VCaP (cell line): Measurements from ENCODE around the gene ARHGAP26.

Experiments
- H3K27ac ChIP-seq: fragments of 450-650 bp; 2 replicates; pipeline ENCODE4 v1.5.1; 2017
- TF ChIP-seq, protein P1 (sequence below): fragments of 450-650 bp; conservative IDR thresholded peaks from 2 replicates; pipeline ENCODE4 v1.5.1; 2017; ENCODE audit warnings: mild to moderate bottlenecking, moderate library complexity

ARHGAP26 gene

DNA sequence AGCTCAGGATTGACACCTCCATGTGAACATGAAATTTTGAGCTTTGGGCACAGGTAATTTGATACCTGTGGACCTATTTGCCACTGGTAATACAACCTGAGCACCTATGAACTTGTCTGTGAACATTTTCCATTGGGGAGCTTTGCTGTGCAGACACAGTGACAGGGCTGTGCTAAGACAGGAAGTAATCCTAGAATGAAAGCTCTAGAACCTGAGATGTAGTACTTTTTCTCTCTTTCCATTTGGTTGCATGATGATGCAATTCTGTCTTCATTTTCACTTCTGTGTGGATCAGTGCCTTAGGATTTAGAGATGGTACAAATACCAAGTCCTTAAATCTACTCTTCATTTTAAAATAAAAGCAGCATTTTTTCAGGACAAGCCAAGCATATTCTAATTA, 416.4 kb downstream of the ARHGAP26 start:
- H3K27ac ChIP-seq = no peak overlapping the region
- TF ChIP-seq, protein P1, sequence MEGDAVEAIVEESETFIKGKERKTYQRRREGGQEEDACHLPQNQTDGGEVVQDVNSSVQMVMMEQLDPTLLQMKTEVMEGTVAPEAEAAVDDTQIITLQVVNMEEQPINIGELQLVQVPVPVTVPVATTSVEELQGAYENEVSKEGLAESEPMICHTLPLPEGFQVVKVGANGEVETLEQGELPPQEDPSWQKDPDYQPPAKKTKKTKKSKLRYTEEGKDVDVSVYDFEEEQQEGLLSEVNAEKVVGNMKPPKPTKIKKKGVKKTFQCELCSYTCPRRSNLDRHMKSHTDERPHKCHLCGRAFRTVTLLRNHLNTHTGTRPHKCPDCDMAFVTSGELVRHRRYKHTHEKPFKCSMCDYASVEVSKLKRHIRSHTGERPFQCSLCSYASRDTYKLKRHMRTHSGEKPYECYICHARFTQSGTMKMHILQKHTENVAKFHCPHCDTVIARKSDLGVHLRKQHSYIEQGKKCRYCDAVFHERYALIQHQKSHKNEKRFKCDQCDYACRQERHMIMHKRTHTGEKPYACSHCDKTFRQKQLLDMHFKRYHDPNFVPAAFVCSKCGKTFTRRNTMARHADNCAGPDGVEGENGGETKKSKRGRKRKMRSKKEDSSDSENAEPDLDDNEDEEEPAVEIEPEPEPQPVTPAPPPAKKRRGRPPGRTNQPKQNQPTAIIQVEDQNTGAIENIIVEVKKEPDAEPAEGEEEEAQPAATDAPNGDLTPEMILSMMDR = no peak

DNA sequence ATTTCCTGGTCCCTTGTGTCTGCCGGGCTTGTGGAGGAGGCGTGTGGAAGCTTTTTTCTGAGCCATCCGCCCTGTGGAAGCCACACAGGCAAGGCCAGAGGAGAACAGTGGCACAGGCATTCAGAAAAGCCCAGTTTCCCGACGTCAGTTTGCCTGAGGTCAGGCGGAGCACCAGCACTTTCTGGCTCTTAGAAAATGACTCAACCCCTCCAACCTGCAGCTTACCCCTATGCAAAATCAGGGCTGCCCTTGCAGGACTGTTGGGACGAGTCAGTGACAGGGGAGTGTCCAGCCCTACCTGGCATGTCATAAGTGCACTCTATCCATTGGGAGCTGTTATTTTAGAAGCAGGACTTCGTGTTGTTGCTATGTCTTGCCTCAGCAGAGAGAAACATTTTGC, 417.3 kb downstream of the ARHGAP26 start:
- no peak overlapping the region for H3K27ac ChIP-seq
- TF ChIP-seq, protein P1 = no peak

DNA sequence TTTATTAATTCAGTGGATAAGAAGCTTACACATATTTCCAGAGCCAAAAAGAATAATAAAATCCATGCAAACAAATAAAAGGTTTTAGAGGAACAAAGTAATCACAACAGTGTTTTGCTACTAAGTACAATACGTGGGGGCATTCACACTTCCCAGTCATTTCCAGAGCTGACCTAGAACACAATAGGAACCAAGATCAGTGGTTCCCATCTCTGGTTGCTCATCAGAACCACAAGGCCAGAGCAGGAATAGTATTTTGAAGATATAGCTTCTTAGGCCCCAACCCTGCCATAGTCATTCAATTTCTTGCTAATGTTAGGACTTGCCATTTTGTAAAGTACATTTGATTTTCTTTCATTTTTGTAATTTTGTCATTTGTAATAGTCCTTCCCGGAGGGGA, 417.9 kb downstream of the ARHGAP26 start:
- H3K27ac ChIP-seq = no peak overlapping the region
- TF ChIP-seq, protein P1 = no peak

DNA sequence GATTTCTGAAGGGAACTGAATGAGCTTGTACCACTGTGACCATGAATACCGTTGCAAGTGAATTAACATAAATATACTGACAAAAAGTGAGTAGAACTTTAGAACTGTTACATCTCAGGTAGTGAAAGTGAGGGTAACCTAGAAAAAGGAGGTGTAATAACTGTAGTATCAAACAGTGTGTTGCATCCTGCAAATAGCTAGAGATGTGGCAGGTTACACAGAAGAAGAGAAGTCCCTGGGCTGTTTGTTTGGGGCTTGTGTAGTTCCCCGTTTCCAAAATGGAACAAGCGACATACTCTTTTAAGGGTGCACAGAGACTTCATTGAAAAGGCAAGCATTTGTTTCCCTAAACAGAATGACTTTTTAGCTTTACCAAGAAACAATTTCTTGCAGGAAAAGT, 418.5 kb downstream of the ARHGAP26 start:
- TF ChIP-seq, protein P1 = no peak
- H3K27ac ChIP-seq = no peak overlapping the region

DNA sequence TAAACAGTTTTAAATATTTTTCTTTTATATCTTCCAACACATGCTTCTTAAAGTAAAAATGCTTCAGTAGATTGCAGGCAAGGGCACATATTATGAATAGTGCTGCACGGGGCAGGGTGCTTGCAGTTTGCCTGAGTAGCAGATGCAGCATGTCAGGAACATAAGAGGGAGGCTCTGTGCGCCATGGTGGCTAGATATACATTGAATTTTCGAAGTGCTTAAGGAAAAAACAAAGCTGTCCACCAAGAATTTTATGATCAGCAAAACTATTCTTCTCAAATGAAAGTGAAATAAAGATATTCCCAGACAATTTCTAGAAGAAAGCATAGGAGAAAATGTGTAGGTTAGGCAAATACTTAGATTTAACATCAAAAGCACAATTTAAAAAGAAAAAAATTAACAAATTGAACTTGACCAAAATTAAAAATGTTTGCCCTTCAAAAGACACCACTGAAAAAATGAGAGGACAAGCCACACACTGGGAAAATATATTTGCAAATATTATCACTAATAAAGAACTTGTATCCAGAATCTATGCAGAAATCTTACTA, 420.2 kb downstream of the ARHGAP26 start:
- H3K27ac ChIP-seq = no peak overlapping the region
- TF ChIP-seq, protein P1 = no peak

DNA sequence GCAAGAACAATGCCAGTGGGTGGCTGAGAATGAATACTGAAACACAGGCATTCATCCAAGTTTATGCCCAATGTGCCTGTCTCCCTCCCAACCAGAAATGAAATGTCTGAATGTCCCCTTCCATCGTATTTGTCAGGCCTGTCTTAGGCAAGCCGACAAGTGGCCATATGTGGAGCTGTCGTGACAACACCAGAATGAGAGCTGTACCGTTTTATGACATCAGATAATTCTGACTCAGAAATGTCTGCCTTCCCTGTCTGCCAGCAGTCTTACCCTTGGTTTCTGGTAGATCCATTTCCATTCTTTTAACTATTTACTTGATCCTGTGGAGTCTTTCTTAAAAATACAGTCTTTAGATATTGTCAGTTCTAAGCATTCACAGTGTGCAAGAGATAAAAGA, 421.5 kb downstream of the ARHGAP26 start:
- TF ChIP-seq, protein P1 = no peak
- no peak overlapping the region for H3K27ac ChIP-seq

DNA sequence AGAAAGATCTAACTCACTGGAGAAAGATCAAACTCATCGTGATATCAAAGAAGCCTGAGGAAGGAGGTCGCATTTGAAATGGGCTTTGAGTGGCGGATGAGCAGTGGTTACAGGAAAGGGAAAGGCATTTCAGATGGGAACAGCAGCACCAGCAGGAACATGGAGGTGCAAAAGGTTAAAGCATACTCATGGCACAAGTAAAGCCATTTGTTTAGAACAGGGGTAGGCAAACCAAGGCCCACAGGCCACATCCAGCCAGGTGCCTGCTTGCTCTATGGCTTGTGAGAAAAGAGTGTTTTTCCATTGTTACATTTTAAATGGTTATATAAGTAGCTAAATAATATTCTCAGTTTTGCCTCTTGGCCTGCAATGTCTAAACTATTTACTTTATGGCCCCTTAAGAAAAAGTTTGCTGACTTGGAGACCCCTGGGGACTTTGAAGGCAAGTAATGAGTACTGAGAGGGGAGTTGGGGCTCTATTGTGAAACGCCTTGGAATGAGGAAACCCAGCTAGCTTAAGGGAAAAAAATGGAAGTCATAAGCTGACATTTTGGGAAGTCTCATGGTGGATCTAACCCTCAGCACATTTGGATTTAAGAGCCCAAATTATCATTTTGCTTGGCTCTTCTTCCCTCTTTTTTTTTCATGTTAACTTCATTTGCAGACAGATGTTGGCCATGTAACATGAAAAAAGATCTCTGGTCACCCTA, 422.2 kb downstream of the ARHGAP26 start:
- H3K27ac ChIP-seq = no peak overlapping the region
- TF ChIP-seq, protein P1 = no peak
